Measurements from ENCODE around the gene PAWR. TPM values are rescaled to one million over a fixed set of nuclear protein-coding genes. Genes with fewer than 3 reads are reported as not detected.

PAWR gene
- total and polyA plus RNA-seq, 10 of the 15 experiments (the other 5 are each of a cell fraction or from before 2014, with no cell fraction given), result 8.1 to 70.6 (median 24.2) TPM

DNA sequence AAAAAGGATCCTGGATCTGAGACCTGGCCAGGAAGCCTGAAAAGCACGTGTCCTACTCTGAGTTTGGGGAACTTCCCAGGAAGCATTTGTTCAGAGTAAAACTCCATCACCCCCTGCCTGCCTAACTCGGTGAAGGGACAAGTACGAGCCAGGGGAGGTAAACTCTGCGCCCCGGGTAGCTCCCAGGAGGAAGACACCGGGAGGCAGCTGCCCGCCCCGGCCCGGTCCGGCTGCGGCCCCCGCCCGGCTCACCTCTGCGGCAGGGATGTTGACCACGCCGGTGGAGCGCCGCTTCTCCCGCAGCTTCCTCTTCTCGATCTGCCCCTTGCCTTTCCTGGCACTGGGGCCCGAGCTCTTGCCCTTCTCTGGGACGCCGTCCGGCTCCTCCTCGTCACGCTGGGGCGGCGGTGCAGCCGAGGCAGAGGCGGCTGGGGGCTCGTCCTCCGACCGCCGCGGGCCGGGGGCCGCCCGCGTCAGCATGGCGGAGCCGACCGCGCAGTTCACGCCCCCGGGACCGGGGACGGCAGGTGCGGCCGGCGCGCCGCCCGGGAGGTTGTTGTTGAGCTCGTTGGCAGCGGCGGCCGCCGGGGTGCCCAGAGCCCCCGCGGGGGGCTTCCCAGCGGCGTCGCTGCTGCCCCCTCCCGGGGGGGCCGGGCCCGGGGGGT, 1.2 kb downstream of the PAWR start (continued):
- peak; percentile 10; the same call in 1 of the 2 replicates for TF ChIP-seq RAD21 (IDR thresholded peaks at IDR 0.05; ENCODE audit: insufficient read depth, low read depth, low read length)
- no peak for TF ChIP-seq SMC3 (IDR thresholded peaks at IDR 0.05; ENCODE audit: borderline replicate concordance, low read length)
- TF ChIP-seq NBN (IDR thresholded peaks at IDR 0.05), result 0 out of 2 replicates have a peak, but pooled peaks have one; percentile 8
- peak; percentile 85 for TF ChIP-seq GATAD2B (conservative IDR thresholded peaks at IDR 0.05; ENCODE audit: low read depth)
- TF ChIP-seq BHLHE40 (IDR thresholded peaks at IDR 0.05; ENCODE audit: borderline replicate concordance in 1 of 2, low read depth in 2 of 2, low read length in 1 of 2), result 0 out of 4 replicates have a peak, but pooled peaks of 1 of the 2 experiments have one; percentile 39
- no peak for TF ChIP-seq SMAD5 (IDR thresholded peaks at IDR 0.05; ENCODE audit: low read depth)
- no peak; the same call in 1 of the 2 replicates for TF ChIP-seq ATF7 (IDR thresholded peaks at IDR 0.05; ENCODE audit: low read depth)
- TF ChIP-seq MLLT1 (IDR thresholded peaks at IDR 0.05), result no peak
- TF ChIP-seq EP300 (IDR thresholded peaks at IDR 0.05; ENCODE audit: borderline replicate concordance in 1 of 2, control insufficient read depth in 1 of 2, low read depth in 2 of 2, low read length in 2 of 2), result 0 out of 4 replicates have a peak, but pooled peaks of 1 of the 2 experiments have one; percentile 13
- TF ChIP-seq, protein P1, sequence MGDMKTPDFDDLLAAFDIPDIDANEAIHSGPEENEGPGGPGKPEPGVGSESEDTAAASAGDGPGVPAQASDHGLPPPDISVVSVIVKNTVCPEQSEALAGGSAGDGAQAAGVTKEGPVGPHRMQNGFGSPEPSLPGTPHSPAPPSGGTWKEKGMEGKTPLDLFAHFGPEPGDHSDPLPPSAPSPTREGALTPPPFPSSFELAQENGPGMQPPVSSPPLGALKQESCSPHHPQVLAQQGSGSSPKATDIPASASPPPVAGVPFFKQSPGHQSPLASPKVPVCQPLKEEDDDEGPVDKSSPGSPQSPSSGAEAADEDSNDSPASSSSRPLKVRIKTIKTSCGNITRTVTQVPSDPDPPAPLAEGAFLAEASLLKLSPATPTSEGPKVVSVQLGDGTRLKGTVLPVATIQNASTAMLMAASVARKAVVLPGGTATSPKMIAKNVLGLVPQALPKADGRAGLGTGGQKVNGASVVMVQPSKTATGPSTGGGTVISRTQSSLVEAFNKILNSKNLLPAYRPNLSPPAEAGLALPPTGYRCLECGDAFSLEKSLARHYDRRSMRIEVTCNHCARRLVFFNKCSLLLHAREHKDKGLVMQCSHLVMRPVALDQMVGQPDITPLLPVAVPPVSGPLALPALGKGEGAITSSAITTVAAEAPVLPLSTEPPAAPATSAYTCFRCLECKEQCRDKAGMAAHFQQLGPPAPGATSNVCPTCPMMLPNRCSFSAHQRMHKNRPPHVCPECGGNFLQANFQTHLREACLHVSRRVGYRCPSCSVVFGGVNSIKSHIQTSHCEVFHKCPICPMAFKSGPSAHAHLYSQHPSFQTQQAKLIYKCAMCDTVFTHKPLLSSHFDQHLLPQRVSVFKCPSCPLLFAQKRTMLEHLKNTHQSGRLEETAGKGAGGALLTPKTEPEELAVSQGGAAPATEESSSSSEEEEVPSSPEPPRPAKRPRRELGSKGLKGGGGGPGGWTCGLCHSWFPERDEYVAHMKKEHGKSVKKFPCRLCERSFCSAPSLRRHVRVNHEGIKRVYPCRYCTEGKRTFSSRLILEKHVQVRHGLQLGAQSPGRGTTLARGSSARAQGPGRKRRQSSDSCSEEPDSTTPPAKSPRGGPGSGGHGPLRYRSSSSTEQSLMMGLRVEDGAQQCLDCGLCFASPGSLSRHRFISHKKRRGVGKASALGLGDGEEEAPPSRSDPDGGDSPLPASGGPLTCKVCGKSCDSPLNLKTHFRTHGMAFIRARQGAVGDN (IDR thresholded peaks at IDR 0.05), result 0 out of 2 replicates have a peak, but pooled peaks have one; percentile 27
- no peak for TF ChIP-seq JUNB (IDR thresholded peaks at IDR 0.05)
- TF ChIP-seq RUNX3 (IDR thresholded peaks at IDR 0.05; ENCODE audit: low read length), result no peak
- peak; percentile 50; the same call in 1 of the 2 replicates for TF ChIP-seq SIN3A (IDR thresholded peaks at IDR 0.05; ENCODE audit: low read depth, low read length)
- TF ChIP-seq MYC (IDR thresholded peaks at IDR 0.05; ENCODE audit: insufficient read depth, insufficient read length, insufficient replicate concordance, low read length, severe bottlenecking), result peak; percentile 28
- no peak for TF ChIP-seq FOS (IDR thresholded peaks at IDR 0.05; ENCODE audit: borderline replicate concordance, extremely low read depth, insufficient read length)
- TF ChIP-seq CTCF (IDR thresholded peaks at IDR 0.05 in 2 of 3, conservative IDR thresholded peaks at IDR 0.05 in 1 of 3; ENCODE audit: control insufficient read depth in 2 of 3, extremely low read depth in 1 of 3, insufficient read depth in 1 of 3, low read depth in 3 of 3, low read length in 3 of 3), result peak in 1 of 3 experiments; percentile 43; a peak in 1 of 6 replicates
- peak; percentile 8; the same call in 1 of the 2 replicates for TF ChIP-seq POLR2A (IDR thresholded peaks at IDR 0.05; ENCODE audit: low read depth, low read length)
- TF ChIP-seq HDGF (IDR thresholded peaks at IDR 0.05), result no peak
- TF ChIP-seq ZNF622 (IDR thresholded peaks at IDR 0.05), result no peak
- 0 out of 2 replicates have a peak, but pooled peaks have one; percentile 13 for TF ChIP-seq NR2C1 (IDR thresholded peaks at IDR 0.05)
- TF ChIP-seq MTA3 (IDR thresholded peaks at IDR 0.05; ENCODE audit: borderline replicate concordance, low read length), result no peak
- peak; percentile 0; the same call in 1 of the 2 replicates for TF ChIP-seq CREB1 (IDR thresholded peaks at IDR 0.05; ENCODE audit: low read depth)
- TF ChIP-seq DPF2 (IDR thresholded peaks at IDR 0.05), result peak; percentile 80; the same call in 1 of the 2 replicates
- TF ChIP-seq IKZF1 (conservative IDR thresholded peaks at IDR 0.05), result peak; percentile 79
